Measurements from ENCODE around the gene TEN1.

TEN1 gene

GRCh38 chr17:75941442-75941819 lies 37.6 kb upstream of the TEN1 start:
- no peak for TF ChIP-seq CTCF (IDR thresholded peaks at IDR 0.05; ENCODE audit: borderline replicate concordance, insufficient read depth, low read depth, low read length)
- peak overlapping the region; percentile 74 for H3K4me3 ChIP-seq (ENCODE audit: low read depth, low read length)

- no peak for TF ChIP-seq CTCF (IDR thresholded peaks at IDR 0.05; ENCODE audit: borderline replicate concordance, insufficient read depth, low read depth, low read length)
- H3K4me3 ChIP-seq (ENCODE audit: low read depth, low read length): no peak overlapping the region
Measured at GRCh38 chr17:75942473-75942872, 36.6 kb upstream of the TEN1 start.

GRCh38 chr17:75943491-75943890 lies 35.5 kb upstream of the TEN1 start:
- no peak for TF ChIP-seq CTCF (IDR thresholded peaks at IDR 0.05; ENCODE audit: borderline replicate concordance, insufficient read depth, low read depth, low read length)
- H3K4me3 ChIP-seq (ENCODE audit: low read depth, low read length): no peak overlapping the region

- no peak for TF ChIP-seq CTCF (IDR thresholded peaks at IDR 0.05; ENCODE audit: borderline replicate concordance, insufficient read depth, low read depth, low read length)
- H3K4me3 ChIP-seq (ENCODE audit: low read depth, low read length): no peak overlapping the region
Measured at GRCh38 chr17:75945211-75945610, 33.8 kb upstream of the TEN1 start.

- H3K4me3 ChIP-seq (ENCODE audit: low read depth, low read length): no peak overlapping the region
- no peak for TF ChIP-seq CTCF (IDR thresholded peaks at IDR 0.05; ENCODE audit: borderline replicate concordance, insufficient read depth, low read depth, low read length)
Measured at GRCh38 chr17:75950421-75950820, 28.6 kb upstream of the TEN1 start.

GRCh38 chr17:75950855-75951554 lies 28.0 kb upstream of the TEN1 start:
- TF ChIP-seq CTCF (IDR thresholded peaks at IDR 0.05; ENCODE audit: borderline replicate concordance, insufficient read depth, low read depth, low read length): no peak
- H3K4me3 ChIP-seq (ENCODE audit: low read depth, low read length): no peak overlapping the region

- TF ChIP-seq CTCF (IDR thresholded peaks at IDR 0.05; ENCODE audit: borderline replicate concordance, insufficient read depth, low read depth, low read length): no peak
- H3K4me3 ChIP-seq (ENCODE audit: low read depth, low read length): no peak overlapping the region
Measured at GRCh38 chr17:75959051-75959838, 19.8 kb upstream of the TEN1 start.

Measured in GM12875 (cell line).